ENCODE results near the gene STEAP3. TPM values are rescaled to one million over a fixed set of nuclear protein-coding genes. Genes with fewer than 3 reads are reported as not detected.
A peak's percentile ranks its signal among the peaks of the same experiment; 100 is the strongest.

The STEAP3 gene, protein sequence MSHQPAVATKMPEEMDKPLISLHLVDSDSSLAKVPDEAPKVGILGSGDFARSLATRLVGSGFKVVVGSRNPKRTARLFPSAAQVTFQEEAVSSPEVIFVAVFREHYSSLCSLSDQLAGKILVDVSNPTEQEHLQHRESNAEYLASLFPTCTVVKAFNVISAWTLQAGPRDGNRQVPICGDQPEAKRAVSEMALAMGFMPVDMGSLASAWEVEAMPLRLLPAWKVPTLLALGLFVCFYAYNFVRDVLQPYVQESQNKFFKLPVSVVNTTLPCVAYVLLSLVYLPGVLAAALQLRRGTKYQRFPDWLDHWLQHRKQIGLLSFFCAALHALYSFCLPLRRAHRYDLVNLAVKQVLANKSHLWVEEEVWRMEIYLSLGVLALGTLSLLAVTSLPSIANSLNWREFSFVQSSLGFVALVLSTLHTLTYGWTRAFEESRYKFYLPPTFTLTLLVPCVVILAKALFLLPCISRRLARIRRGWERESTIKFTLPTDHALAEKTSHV
- 44.6 to 151 TPM (median 46.6 TPM) in 3 replicates for total RNA-seq
- long read RNA-seq, full-length matches to known transcripts = 184 of 240 reads
- long read RNA-seq, partial matches to known transcripts = 21 of 240 reads
- long read RNA-seq, other reads (novel, unspliced or antisense) = 35 of 240 reads

DNA sequence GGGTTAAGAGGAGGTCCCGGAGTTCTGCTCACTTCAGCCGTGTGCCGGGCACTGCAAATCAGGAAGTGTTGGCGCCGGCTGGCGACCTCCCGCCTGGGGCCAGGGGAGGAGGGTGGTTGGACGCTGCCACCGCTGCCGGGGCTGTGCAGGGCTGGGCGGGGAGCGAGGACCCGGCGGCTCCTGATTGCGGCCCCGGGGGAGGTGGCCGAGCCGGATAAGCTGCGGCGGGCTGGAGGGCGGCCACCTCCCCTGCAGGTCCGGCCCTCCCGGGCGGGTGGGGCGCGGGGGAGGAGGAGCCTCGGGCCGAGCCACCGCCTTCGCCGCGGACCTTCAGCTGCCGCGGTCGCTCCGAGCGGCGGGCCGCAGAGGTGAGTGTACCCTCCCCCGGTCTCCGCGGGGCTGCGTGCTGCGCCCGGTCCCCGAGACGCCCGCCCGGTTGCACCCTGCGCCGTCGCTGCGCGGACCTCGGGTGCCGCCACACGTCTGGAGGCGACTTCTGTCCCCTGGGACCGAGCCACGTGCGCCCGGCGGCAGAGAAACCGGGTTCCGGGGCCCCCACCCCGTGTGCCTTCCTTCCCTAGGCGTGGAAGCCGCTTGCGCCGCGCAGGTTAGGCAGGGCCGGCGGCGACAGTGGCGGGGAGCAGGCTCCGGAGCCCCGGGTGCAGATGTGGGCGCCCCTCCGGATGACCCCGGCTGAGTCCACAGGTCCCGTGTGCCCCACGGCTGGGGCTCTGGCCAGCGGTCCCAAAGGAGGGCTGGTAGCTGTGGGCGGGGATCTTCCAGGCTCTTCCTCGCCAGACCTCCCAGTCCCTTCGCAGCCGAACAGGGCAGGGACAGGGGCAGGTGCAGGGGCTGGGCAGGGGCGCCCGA, at the start of gene STEAP3:
STEAP3 (plus strand) TSS at position 314 of the 870 bp plus-strand sequence. CDS start 7,179 bp downstream, outside the sequence.
- H3K27ac Mint-ChIP-seq (ENCODE audit: unreplicated experiment) = no peak within 1 kb of the TSS
- TF ChIP-seq, protein P1, sequence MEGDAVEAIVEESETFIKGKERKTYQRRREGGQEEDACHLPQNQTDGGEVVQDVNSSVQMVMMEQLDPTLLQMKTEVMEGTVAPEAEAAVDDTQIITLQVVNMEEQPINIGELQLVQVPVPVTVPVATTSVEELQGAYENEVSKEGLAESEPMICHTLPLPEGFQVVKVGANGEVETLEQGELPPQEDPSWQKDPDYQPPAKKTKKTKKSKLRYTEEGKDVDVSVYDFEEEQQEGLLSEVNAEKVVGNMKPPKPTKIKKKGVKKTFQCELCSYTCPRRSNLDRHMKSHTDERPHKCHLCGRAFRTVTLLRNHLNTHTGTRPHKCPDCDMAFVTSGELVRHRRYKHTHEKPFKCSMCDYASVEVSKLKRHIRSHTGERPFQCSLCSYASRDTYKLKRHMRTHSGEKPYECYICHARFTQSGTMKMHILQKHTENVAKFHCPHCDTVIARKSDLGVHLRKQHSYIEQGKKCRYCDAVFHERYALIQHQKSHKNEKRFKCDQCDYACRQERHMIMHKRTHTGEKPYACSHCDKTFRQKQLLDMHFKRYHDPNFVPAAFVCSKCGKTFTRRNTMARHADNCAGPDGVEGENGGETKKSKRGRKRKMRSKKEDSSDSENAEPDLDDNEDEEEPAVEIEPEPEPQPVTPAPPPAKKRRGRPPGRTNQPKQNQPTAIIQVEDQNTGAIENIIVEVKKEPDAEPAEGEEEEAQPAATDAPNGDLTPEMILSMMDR (IDR thresholded peaks at IDR 0.05) = no peak
- DNase-seq (ENCODE audit: low spot score) = no peak
- H3K4me1 Mint-ChIP-seq (ENCODE audit: low read depth) = peaks cover 26% of the 10 kb centered on the region
- no peaks in the 10 kb centered on the region for H3K9me3 Mint-ChIP-seq (ENCODE audit: low read depth)
- peak within 1 kb of the TSS; percentile 58 for H3K4me3 Mint-ChIP-seq (ENCODE audit: unreplicated experiment)
- H3K36me3 Mint-ChIP-seq (ENCODE audit: low read depth) = no peaks in the 10 kb centered on the region
- H3K27me3 Mint-ChIP-seq (ENCODE audit: low read depth) = no peaks in the 10 kb centered on the region

DNA sequence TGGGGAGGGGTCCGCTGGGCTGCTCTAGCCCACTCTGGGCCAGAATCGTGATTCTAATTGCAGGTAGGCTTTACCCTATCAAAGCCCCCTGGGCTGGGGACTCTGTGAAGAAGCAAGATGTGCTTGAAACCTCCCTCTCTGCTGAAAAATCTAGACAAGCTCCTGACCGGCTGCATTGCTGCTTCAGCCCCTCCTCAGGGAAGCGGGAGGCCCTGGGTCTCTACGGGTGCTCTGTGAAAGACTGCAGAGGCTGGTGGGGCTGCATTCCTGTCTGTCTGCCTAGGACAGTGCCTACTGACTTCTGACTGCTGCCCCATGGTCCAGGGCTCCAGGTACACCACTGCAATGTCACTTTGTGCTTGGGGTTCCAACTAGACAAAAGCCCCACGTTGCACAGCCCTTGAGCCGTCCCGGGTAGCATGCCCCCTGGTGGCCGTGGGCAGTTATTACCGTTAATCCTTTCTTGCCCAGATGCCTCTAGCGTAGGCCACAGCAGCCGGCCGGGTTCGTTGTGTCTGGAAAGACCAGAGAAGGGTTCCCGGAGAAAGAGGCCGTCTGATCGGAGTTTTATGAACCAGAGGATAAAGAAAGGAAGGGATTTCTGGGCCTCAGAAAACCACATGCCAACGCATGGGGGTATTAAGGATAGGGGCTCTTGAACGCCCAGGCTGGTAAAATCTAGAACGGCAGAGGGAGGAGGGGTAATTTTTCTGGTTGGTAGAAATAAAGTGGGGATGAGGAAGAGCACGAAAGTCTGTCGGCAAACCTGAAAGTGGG, 49.2 kb upstream of the STEAP3 start:
- TF ChIP-seq, protein P1 (IDR thresholded peaks at IDR 0.05) = peak; percentile 83
- H3K27me3 Mint-ChIP-seq (ENCODE audit: low read depth) = peaks cover 12% of the 10 kb centered on the region
- no peaks in the 10 kb centered on the region for H3K36me3 Mint-ChIP-seq (ENCODE audit: low read depth)
- DNase-seq (ENCODE audit: low spot score) = no peak
- H3K9me3 Mint-ChIP-seq (ENCODE audit: low read depth) = no peaks in the 10 kb centered on the region
- peaks cover 4% of the 10 kb centered on the region for H3K4me1 Mint-ChIP-seq (ENCODE audit: low read depth)
- H3K27ac Mint-ChIP-seq (ENCODE audit: unreplicated experiment) = no peak overlapping the region
- no peak overlapping the region for H3K4me3 Mint-ChIP-seq (ENCODE audit: unreplicated experiment)

DNA sequence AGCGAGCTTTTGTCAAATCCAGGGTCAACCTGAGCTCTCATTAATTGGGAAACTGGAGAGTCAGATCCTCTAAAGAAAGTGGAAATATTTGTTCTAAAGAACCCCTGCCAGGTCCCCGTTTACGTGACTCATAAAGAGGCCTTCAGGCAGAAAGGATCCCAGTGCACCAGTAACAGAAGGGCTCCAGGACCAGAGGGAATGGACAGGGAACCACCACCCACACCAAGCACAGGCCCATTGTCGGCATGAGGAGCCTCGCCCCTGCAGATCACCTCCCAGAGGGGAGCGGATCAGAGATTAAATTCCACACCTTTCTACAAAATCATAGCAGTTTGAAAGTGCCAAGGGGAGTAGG, 48.7 kb upstream of the STEAP3 start:
- peaks cover 7% of the 10 kb centered on the region for H3K27me3 Mint-ChIP-seq (ENCODE audit: low read depth)
- H3K4me1 Mint-ChIP-seq (ENCODE audit: low read depth) = peaks cover 10% of the 10 kb centered on the region
- H3K36me3 Mint-ChIP-seq (ENCODE audit: low read depth) = no peaks in the 10 kb centered on the region
- H3K27ac Mint-ChIP-seq (ENCODE audit: unreplicated experiment) = no peak overlapping the region
- no peaks in the 10 kb centered on the region for H3K9me3 Mint-ChIP-seq (ENCODE audit: low read depth)
- H3K4me3 Mint-ChIP-seq (ENCODE audit: unreplicated experiment) = no peak overlapping the region
- DNase-seq (ENCODE audit: low spot score) = no peak
- TF ChIP-seq, protein P1 (IDR thresholded peaks at IDR 0.05) = no peak

DNA sequence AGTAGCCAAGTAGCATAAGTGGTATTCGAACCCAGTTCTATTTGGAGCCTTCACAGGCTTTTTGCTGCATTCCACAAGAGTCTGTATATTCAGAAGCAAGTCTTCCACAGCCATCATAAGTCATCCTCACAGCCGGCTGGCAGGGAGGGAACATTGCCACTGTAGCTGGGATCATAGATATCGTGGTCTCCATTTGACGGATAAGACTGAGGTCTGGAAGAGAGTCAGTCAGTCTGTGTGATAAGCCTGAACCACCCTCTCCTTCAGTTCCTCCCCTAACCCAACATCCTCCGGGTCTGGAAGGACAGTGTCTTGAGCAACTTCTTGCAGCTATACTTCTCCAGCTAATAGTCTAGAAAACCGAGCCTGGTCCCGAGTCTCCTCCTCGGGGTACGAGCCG, 48.1 kb upstream of the STEAP3 start:
- DNase-seq (ENCODE audit: low spot score) = no peak
- Mint-ChIP-seq H3K27ac (ENCODE audit: unreplicated experiment) (no peak overlapping the region), H3K36me3 (ENCODE audit: low read depth) (no peaks in the 10 kb centered on the region), H3K4me3 (ENCODE audit: unreplicated experiment) (no peak overlapping the region), H3K4me1 (ENCODE audit: low read depth) (peaks cover 14% of the 10 kb centered on the region), H3K27me3 (ENCODE audit: low read depth) (peaks cover 4% of the 10 kb centered on the region), H3K9me3 (ENCODE audit: low read depth) (no peaks in the 10 kb centered on the region)
- TF ChIP-seq, protein P1 (IDR thresholded peaks at IDR 0.05) = no peak
